ENCODE data around the gene ZCCHC24. TPM values are rescaled to one million over a fixed set of nuclear protein-coding genes. Genes with fewer than 3 reads are reported as not detected.

Gene ZCCHC24
- total RNA-seq, 1 donor from 2014 or later: 1.3 TPM

- CTCF ChIA-PET: interaction anchor here (1.6 kb wide), 1 partner anchor 108 kb away, joined by 3 read pairs; no protein-coding TSS in a partner anchor
These were observed 65.8 kb downstream of the ZCCHC24 start for GRCh38 chr10:79379512-79380124.

GRCh38 chr10:79378647-79379511 is 66.5 kb downstream of the ZCCHC24 start:
- DNase-seq (no peak), ATAC-seq (ENCODE audit: low read depth) (no peak)
- no peak overlapping the region for H3K27ac Mint-ChIP-seq
- TF ChIP-seq CTCF (IDR thresholded peaks at IDR 0.05): no peak
- H3K4me3 Mint-ChIP-seq: no peak overlapping the region
- intact Hi-C loops (cut with micrococcal nuclease): no loop called here
- POLR2A ChIA-PET: no interaction called here
- H3K9me3 Mint-ChIP-seq: no peaks in the 10 kb centered on the region
- no peaks in the 10 kb centered on the region for H3K27me3 Mint-ChIP-seq
- CTCF ChIA-PET: interaction anchor here (1.6 kb wide), 1 partner anchor 109 kb away, joined by 3 read pairs; no protein-coding TSS in a partner anchor
- no peaks in the 10 kb centered on the region for H3K36me3 Mint-ChIP-seq (ENCODE audit: low read depth)
- peaks cover 3% of the 10 kb centered on the region for H3K4me1 Mint-ChIP-seq

More at GRCh38 chr10:79379512-79380124, 65.8 kb downstream of the ZCCHC24 start:
- no peak for TF ChIP-seq CTCF (IDR thresholded peaks at IDR 0.05)
- no peaks in the 10 kb centered on the region for H3K9me3 Mint-ChIP-seq
- ATAC-seq (ENCODE audit: low read depth) (no peak), DNase-seq (no peak)
- H3K4me1 Mint-ChIP-seq: peaks cover 2% of the 10 kb centered on the region
- intact Hi-C loops (cut with micrococcal nuclease): no loop called here
- no peaks in the 10 kb centered on the region for H3K36me3 Mint-ChIP-seq (ENCODE audit: low read depth)
- H3K4me3 Mint-ChIP-seq: no peak overlapping the region
- no peaks in the 10 kb centered on the region for H3K27me3 Mint-ChIP-seq
- POLR2A ChIA-PET: no interaction called here
- no peak overlapping the region for H3K27ac Mint-ChIP-seq

GRCh38 chr10:79378383-79378646 is 67.1 kb downstream of the ZCCHC24 start:
- Mint-ChIP-seq H3K27me3 (no peaks in the 10 kb centered on the region), H3K4me3 (no peak overlapping the region), H3K27ac (no peak overlapping the region), H3K9me3 (no peaks in the 10 kb centered on the region), H3K4me1 (peaks cover 3% of the 10 kb centered on the region), H3K36me3 (ENCODE audit: low read depth) (no peaks in the 10 kb centered on the region)
- ChIA-PET CTCF (no interaction called here), POLR2A (no interaction called here)
- ATAC-seq (ENCODE audit: low read depth) (no peak), DNase-seq (no peak)
- intact Hi-C loops (cut with micrococcal nuclease): no loop called here
- no peak for TF ChIP-seq CTCF (IDR thresholded peaks at IDR 0.05)

- H3K27ac Mint-ChIP-seq: no peak overlapping the region
- no peaks in the 10 kb centered on the region for H3K36me3 Mint-ChIP-seq (ENCODE audit: low read depth)
- H3K4me1 Mint-ChIP-seq: peaks cover 3% of the 10 kb centered on the region
- H3K4me3 Mint-ChIP-seq: no peak overlapping the region
- no peak for ATAC-seq (ENCODE audit: low read depth)
- no peaks in the 10 kb centered on the region for H3K27me3 Mint-ChIP-seq
- ChIA-PET CTCF (no interaction called here), POLR2A (no interaction called here)
- TF ChIP-seq CTCF (IDR thresholded peaks at IDR 0.05): no peak
- intact Hi-C loops (cut with micrococcal nuclease): no loop called here
- no peaks in the 10 kb centered on the region for H3K9me3 Mint-ChIP-seq
- no peak for DNase-seq
These were observed 67.7 kb downstream of the ZCCHC24 start for GRCh38 chr10:79377557-79378382.
